GM23248 (cell line): ENCODE measurements around the gene RIC1.

Experiments
- EZH2 ChIP-seq: fragments of 200-600 bp; sonication (generic); IDR thresholded peaks from 2 replicates; pipeline ENCODE4 v1.6.1; 2018; ENCODE audit warnings: antibody characterized with exemption, mild to moderate bottlenecking; ENCODE audit not compliant: insufficient read depth, poor library complexity, severe bottlenecking
- EZH2phosphoT487 ChIP-seq: fragments of 200-600 bp; sonication (generic); IDR thresholded peaks from 2 replicates; pipeline ENCODE4 v1.6.1; 2018; ENCODE audit warnings: antibody characterized with exemption, moderate library complexity, mild to moderate bottlenecking, low read depth; ENCODE audit not compliant: insufficient read depth

- no peak for TF ChIP-seq EZH2
- no peak for TF ChIP-seq EZH2phosphoT487
Observed at GRCh38 chr9:5670079-5670478, 41.2 kb downstream of the RIC1 start.
